GM19328 (cell line): ENCODE results near the gene RPLP2.

Experiments used
- ATAC-seq: cut with Tn5 transposase; IDR thresholded peaks from one replicate; pipeline ENCODE4 v1.9.1; 2021; ENCODE audit warnings: mild to moderate bottlenecking, moderate library complexity; ENCODE audit not compliant: unreplicated experiment

RPLP2 gene

DNA sequence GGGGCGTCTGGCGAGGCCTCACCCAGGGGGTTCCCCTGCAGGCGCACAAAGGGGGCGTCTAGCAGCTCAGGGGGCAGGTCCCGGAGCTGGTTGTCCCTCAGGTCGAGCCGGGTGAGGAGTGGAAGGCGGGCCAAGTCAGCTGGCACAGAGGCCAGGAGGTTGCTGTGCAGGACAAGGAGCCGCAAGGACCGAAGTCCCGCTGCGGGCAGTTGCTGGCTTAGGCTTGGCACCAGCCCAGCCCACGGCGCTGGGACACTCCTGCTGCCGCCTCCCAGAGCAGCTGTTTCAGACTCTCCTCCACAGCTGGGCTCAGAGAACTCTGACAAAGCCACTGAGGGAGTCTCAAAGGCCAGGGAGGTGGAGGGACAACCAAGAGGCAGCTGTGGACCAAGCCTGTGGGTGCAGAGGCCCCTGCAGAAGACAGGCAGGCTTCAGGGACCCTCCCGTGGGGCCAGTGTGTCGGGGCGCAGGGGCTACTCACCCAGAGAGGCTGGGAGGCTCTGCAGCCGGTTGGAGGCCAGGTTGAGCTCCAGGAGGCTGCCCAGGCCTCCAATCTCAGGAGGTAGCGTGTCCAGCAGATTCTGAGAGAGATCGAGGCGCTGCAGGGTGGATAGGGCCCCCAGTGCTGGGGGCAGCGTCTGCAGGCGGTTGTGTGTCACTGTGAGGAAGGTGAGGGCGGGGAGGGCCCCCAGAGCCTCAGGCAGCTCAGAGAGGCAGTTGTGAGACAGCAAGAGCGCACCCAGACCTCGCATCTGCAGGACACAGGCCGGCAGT is 6.9 kb upstream of the RPLP2 start:
- ATAC-seq: no peak

DNA sequence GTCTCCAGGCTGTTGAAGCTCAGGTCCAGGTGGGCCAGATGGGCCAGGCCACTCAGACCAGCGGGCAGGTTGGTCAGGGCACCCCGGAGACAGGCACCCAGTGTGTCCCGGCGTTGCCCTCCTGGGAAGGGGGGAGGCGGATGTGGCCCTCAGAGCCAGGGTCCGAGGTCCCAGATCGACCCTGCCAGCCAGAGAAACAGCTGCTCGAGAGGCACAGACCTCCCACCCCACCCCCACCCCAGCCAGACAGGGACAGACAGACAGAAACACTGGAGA is 6.4 kb upstream of the RPLP2 start:
- no peak for ATAC-seq

DNA sequence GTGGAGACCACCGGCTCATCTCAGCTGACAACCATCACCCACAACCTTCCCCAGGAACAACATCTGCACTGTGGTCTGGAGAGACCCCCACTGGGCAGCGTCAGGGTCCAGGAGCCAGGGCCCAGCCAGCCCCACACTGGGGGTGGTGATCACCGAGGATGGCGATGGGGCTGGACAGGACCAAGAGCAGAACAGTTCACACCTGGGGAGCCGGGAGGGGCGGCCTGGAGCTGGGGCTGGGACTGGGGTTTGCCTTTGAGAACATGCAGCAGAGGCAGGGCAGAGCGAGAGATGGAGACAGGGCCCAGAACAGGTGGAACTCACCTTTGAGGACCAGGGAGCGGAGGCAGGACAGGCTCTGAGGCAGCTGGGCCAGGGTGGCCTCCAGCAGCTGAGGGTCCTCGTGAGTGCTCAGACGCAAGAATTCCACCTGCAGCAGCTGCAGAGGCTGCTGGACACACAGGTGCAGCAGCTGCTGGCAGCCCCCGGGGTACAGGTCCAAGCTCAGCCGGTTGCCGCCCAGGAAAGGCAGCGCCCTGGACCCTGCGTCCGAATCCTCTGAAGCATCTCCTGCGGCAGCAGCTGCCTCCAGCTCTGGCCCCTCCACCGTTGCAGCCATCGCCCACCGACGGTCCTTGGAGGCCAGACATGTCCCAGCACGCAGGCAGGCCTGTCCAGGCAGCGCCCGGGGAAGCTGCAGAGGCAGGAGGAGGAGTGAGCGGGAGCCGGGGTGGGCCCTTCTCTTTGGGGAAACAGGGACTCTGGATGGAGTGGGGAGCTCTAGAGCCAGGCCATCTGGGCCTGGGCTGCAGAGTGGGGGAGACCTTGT is 5.8 kb upstream of the RPLP2 start:
- no peak for ATAC-seq

DNA sequence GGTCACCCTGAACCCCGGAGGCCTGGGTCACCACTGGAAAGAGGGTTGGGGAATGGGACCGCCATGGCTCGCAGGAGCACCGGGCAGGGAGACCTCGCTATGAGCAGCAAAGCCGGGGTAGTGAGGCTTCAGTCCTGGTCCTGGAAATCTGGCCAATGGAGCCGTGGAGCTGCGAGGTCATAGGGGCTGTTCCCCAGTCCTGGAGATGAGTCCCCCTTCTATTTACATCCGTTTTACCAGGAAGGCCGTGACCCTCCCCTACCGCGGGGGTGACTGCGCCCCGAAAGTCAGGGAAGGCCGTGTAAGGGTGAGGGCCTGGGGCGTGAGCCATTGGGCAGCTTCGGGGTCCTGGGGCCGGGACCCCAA is 5.2 kb upstream of the RPLP2 start:
- ATAC-seq: no peak

DNA sequence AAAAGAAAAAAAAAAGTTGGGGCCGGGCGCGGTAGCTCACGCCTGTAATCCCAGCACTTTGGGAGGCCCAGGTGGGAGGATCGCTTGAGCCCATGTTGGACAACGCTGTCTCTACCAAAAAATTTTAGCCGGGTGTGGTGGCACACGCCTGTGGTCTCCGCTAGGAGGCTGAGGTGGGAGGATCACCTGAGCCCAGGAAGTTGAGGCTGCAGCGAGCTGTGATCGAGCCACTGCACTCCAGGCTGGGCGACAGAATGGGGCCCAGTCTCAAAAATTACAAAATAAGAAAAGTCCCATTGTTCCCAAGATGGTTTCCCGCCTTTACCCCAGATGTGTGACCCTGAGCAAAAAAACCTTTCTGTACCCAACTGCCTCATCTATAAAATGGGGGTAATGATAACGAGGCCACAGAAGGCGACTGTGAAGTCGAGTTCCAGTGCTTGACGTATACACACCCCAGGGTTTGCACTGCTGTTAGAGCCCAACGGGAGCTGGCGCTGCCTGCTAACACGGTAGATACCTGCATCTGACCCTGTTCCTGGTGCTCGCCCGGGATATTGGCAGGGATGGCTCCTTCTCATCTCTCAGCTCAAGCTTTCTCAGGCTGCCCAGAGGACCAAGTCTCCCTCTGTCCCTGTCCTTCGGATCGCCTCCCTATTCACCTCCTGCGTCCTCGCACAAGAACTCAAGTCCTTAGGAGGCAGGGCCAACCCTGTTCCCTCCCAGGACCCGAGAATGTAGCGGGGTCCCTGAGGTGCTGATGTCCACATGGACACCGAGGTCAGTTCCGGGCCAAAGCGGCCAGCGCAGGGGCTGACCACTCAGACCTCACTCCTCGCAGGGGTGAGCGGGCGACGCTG is 1.1 kb upstream of the RPLP2 start:
- ATAC-seq: no peak

DNA sequence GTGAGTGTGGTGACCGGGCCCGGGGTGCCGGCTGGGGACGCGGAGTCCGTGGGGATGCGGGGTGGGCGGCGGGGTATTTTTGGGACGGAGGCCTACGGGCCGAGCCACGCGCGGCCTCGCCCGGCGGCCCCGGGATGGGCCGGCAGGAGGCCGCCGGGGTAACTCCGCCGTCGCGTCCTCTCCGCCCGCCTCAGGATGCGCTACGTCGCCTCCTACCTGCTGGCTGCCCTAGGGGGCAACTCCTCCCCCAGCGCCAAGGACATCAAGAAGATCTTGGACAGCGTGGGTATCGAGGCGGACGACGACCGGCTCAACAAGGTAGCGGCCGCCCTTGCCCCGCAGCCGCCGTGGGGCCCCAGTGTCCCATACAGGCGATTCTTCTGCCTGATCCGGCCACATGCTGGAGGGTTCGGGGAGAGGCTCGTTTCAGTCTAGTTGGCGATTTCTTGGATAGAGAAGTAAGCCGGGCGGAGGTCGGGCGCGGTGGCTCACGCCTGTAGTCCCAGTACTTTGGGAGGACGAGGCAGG is 337 bp downstream of the RPLP2 start:
- ATAC-seq: no peak

DNA sequence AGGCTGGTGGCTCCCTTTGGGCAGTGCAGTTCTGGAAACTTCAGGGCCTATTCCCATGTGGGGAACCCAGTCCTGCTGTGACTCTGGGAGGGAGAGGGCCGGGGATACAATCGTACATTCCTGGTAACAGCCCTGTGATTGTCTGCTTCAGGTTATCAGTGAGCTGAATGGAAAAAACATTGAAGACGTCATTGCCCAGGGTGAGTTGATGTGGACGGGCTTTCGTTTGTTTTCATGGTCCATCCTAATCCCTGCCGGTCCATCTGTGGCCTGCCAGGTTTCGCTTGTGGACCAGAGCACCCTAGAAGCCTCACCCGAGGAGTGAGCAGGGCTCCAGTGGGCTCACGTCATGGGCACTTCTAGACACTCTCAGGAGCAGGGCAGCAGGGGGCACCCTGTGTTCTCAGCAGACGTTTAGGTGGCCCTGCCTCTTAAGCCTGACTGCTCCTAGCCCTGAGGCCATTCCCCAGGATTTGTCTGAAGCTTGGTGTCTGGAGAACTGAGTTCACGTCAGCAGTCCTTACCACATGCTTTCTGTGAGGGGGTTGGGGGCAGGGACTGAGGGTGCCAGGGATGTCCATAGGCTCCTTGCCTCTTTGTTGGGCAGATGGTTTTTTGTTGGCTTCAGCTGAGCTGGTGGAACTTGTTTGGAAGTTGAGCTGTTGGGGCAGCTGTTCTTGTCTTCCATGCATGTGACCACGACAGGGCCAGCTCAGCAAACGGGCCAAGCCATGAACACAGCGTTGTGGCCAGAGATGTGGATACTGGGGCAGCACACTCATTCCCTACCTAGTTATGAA is 1.9 kb downstream of the RPLP2 start:
- ATAC-seq: no peak

DNA sequence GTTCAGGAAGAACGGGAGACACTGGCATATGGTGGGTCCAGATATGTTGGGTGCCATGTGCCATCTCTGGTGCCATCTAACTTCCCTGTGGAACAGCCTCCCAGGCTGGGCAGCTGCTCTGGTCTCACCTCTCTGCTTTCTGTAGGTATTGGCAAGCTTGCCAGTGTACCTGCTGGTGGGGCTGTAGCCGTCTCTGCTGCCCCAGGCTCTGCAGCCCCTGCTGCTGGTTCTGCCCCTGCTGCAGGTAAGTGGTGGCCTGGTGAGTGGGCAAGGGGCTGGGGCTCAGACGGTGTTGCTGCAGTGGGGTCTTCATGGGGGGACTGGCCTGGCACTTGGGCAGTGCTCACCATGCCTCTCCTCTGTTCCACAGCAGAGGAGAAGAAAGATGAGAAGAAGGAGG is 2.6 kb downstream of the RPLP2 start:
- ATAC-seq: no peak

DNA sequence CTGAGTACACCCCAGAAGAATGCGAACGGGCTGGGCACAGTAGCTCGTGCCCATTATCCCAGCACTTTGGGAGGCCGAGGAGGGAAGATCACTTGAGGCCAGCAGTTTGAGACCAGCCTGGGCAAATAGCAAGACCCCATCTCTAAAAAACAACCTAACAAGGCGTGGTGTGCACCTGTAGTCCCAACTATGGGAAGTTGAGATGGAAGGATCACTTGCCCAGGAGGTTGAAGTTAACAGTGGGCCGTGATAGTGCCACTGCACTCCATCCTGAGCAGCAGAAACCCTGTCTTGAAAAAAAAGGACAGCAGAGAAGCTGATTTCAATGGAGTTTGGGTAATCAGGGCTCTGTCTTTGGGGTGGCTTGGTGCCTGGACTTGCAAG is 3.3 kb downstream of the RPLP2 start:
- no peak for ATAC-seq

DNA sequence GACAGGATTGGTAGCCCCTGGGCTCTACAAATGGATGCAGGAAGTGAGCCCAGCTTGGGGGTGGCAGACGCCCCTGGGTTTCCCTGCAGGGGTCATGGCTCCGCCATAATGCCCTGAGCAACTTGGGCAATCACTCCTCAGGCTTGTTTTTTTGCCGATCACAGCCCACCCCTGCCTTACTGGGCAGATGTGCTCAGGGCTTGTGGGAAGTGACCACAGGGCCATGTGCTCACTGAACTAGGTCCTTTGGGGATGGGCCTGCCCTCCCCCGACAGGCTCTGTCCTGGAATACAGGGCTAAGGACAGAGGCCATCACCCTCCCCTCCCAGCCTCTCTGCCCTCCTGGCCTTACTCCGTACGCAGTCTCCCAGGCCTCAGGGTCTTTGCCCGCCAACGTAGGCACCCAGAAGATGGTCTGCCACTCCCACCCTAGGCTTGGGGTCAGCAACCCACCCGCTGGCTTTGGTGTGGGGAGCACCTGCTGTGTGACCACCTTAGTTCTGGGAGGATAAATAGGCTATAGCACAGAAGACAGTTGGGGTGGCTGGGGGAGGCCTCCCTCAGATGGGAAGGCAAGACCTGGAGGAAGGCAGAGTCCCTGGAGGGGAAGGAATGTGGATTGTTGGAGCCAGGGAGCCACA is 3.8 kb downstream of the RPLP2 start:
- no peak for ATAC-seq

DNA sequence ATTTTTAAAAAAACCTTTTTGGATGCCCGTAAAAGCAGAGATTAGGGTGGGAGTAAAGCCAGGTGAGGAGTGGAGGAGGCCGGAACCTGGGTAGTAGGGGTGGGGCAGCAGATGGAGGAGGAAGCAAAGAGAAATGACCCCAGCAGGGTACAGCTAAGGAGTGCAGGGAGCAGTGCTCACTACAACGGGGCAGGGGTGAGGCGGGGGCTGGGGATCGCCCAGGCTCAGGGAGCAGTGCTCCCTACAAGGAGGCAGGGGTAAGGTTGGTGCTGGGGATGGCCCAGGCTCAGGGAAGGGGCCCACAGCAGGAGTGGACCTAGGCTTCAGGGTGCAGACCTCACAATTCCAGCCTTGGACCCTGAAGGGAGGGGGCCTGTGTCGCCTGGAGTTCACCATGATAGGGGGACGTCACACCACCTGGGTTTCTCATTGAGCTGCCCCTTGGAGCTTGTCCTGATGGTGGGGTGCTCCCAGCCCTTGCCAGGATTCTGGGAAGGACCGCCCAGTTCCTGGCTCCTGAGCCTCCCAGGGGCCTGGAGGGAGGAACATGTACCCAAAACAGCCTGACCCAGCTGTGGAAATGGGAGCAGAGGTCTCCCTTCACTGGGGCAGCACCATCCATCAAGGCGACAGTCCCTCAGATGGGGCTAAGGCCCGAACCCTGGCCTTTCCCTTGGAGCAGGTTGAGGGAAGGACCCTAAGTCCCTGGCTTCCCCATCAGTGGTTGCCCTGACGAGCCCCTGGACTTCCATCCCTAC is 6.1 kb downstream of the RPLP2 start:
- ATAC-seq: no peak

DNA sequence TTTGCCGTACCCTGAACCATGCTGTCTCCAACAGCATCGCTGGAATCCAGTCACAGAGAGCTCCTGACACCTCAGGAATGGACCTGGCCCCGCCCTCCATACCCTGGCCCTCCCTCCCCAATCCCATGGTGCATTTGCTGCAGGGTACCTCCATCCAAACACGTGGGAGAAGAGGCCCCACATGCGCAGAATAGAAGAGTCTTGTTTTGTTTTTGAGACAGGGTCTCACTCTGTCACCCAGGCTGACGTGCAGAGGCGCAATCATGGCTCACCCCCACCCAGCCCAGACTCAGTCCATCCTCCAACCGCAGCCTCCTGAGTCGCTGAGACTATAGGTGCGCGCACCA is 6.6 kb downstream of the RPLP2 start:
- no peak for ATAC-seq

DNA sequence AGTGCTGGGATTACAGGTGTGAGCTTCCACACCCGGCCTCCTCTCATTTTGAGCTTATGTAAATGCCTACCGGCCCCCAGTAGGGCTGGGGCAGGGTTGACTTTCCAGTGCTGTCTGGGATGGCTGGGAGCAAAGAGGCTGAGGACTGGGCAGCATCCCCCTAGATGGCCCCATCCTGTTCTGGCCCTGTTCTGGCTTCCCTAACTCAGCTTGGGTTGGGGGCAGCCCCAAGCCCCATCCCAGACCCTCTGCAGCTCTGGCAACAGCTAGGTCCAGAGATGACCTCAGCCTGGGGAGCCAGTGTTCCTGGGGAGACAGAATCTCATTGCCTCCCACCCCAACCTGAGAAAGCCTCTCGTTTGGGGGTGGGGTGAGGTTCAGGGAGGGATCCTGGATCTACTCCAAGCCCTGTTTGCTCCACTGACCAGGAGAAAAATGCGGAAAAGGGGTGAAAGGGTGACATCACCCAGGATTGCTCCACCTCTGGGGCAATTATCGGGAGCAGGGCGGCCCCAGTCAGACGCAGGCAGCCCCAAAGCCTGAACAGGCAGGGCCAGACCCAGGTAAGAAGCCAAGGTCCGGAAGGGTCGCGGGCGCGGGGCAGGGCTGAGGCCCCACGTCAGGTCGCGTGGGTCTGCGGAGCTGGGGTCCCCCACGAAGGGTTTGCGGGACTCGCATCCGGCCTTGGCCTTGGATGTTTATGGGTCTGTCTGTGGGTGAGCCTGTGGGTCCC is 8.8 kb downstream of the RPLP2 start, which contains the start of gene PNPLA2:
TSS of gene PNPLA2 (plus strand) at position 519 of the 733 bp plus-strand sequence. CDS start 805 bp downstream, outside the sequence.
- no peak for ATAC-seq

DNA sequence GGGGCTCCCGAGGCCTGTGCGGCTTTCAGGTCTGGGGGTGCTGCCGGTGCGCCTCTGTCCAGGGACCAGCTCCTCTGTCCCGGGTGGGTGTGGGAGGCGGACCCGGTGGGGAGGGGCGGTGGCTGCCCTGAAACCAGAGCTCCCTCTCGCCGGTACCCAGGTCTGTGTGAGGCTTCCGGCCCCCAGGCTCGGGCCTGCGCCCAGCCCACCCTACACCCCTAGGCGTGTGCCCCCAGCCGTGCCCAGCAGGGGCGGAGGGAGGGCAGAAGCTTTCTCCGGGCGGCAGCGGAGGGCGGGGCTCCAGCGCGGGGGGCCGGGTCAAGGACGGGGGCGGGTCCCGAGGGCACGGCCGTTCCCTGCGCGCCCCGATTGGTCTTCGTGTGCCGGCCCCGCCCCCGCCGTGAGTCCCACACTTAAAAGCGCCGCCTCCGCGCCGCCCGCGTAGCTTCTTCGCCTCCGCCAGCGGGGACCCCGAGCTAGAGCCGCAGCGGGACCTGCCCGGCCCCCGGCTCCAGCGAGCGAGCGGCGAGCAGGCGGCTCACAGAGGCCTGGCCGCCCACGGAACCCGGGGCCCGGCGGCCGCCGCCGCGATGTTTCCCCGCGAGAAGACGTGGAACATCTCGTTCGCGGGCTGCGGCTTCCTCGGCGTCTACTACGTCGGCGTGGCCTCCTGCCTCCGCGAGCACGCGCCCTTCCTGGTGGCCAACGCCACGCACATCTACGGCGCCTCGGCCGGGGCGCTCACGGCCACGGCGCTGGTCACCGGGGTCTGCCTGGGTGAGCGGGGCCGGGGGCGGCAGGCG is 9.6 kb downstream of the RPLP2 start:
- peak; percentile 67 for ATAC-seq

DNA sequence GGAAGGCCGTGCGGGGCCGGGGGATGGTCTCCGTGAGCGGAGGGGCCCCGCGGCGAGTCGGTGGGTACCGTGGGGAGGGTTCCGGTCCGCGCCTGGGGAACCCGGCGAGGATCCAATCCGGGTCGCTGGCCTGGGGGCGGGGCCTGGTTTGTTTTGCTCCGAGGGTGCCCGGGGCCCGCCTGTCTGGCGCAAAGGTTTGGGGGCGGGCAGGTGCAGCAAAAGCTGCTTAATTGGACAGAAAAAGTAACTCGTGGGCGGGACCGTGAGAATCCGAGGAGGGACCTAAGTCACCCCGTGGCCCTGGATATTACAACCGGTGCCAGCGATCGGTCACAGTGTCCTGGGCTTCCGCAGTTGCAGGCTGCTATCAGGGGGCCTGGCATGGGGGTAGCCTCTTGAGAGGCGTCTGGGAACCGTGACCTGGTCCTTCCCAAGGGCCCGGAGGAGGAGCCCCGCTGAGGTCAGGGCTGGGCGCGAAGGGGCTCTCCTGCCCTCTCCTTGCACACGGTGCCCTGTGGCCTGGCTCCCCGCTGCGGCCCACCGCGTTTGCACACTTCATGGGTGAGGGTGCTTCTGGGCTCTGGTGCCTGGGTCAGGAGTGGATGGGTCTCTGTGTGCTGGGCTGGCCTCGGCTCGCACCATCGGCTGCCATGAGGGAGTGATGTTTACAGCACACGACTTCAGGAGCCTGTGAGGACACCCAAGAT is 10.3 kb downstream of the RPLP2 start:
- ATAC-seq: peak; percentile 59

DNA sequence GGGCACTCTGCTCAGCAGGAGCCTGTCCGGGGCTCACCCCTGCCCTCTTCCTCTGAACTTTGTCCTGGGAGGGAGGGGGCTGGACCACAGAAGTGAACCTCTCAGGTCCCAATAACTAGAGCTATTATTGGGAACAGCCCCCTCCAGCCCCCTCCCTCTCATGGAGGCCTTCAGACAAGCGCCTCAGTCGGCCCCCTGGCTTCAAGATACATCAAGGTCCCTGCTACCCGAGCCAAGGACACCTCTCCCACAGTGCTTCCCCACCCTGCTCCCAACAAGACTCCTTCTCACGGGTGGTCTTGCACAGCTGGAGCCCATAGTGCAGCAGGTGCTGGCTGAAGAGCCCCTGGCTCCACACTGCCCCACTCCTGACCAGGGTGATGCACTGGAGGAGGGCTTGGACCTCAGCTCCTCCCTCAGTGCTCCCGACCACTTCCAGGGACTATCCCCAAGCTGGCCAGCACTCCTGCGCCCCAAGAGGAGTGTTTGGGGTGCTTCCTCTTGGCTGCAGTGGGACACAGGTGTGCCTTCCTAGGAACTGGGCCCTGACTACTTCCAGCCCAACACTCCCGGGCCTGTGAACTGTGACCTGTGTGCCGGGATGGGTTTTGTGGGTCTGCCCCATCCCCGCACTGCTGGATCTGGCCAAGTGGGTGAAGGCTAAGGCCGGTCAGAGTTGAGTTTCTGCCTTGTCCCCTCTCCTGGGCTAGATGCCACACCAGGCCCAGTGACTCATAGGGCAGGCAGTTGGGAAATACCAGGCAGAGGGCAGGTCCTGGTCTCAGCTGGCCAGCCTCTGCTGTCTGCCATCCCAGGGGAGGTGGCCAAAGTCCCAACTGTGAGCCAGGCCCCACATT is 11.1 kb downstream of the RPLP2 start:
- ATAC-seq: no peak
